GM18508 (cell line): ENCODE results near the gene BABAM2.

Source experiments
- ATAC-seq: cut with Tn5 transposase; IDR thresholded peaks from one replicate; pipeline ENCODE4 v1.9.1; 2021; ENCODE audit warnings: moderate number of reproducible peaks; ENCODE audit not compliant: insufficient read depth, unreplicated experiment

The BABAM2 gene

DNA sequence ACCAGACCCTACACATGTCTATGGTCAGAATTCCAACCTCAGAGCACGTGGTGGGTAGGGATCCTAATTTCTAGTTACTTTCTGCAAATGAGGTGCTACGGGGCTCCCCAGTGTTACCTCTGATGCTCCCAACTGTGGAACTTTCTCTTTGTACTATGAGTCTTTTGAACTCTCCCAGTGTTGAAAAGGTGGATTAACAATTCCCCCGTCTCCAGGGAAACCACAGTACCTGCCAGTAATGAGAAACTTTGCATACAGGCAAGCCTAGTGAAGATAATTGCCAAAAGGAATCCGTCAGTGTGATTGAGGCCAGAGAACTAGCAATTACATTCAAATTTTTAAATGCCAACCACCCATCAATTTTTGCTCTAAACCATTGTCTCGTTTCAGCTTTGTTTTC, 373.2 kb downstream of the BABAM2 start:
- ATAC-seq = no peak

DNA sequence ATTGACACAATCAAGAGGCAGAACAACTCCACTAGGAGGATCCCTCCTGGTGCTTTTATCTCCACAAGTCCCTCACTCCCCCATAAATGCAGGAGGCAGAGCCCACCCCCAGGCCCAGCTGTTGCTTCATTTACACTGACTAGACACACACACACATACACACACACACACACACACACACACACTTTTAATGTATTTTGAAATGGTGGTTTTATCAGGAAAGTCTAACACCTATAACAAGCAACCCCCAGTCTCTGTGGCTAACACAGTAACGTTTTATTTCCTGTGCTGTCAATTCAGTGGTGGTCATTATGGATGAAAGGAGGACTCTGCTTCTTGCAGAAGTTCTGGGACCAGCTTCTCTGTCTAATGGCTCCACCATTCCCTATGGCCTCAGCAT, 376.8 kb downstream of the BABAM2 start:
- ATAC-seq = no peak

DNA sequence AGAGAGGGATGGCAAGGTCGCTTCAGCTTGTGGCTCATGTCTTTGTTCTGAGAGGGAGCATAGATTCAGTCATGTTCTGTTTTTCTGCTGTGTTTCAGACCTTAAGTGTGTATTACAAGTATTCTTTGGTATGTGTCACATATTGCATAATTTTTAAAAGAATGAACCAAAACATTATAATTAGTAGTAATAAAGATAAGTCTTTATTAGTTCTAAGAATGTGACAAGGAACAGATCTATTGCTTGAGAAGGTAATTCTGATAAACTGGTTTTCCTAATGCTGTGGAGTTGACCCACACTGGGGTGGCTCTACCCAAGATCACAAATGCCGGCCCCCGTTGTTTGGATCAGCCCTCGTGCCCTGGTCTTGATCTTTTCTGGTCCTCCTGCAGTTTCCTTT, 377.9 kb downstream of the BABAM2 start:
- ATAC-seq = no peak

DNA sequence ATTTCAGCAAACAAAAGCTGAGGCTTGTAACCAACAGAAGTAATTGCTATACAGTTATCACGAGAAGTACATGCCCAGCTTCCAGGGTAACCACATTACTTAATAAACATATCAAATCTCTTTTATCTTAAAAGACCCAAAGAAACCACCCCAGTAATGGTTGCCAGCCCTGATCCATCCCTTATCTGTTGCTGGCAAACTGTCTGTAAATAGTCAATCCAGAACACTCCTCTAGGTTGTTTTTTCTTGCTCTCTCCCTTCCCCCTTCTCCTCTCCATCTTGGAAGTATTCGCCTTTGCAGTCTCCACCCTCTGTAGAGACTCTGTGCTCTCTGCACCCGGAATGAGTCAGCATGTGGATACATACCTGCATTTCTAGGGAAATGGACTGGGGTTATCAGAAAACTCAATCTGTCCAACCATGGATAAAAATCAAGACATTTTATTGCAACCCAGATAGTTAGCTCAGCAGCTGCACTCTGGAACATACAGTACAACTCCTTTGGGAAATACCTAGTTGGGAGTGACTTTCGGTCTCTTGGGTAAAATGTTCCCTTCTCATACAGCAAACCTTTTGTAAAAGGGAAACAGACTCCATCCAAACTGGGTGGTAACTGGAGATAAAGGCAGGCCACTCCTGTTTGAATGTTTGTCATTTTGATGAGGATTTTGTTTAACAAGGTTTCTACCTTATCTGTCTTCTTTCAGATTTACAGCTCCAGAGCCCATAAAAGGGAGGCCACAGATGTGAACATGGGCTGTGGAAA, 378.7 kb downstream of the BABAM2 start:
- no peak for ATAC-seq

DNA sequence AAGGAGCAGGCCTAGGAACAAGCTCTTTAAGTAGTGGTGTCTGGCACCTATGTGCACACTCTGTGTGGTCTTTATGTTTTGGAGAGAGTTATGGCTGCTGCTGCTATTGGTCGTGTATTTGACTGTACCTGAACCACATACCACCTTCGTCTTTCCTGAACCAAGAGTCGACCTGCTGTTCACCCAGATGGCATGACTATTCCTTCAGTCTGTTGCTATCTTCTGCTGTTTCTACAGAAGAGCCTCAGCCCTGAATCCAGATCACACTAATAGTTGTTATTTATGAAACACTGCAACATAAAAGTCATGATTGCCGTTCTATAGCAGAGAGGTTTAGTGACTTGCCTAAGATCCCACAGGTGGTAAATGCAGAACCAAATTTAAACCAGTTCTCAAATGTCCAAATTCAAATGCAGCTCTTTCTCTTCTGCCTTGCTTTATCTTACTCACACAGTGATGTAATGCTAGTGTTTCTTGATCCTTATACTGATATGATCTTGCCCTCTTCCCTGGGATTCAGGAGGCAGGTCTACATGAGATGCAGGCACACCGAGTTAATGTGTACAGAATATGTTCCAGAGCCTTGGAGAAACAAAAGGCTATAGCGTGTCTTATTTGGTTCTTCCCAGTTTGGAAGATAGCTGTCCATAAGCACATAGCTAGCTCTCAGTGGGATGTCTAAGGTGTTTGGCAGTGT, 380.1 kb downstream of the BABAM2 start:
- ATAC-seq = no peak

DNA sequence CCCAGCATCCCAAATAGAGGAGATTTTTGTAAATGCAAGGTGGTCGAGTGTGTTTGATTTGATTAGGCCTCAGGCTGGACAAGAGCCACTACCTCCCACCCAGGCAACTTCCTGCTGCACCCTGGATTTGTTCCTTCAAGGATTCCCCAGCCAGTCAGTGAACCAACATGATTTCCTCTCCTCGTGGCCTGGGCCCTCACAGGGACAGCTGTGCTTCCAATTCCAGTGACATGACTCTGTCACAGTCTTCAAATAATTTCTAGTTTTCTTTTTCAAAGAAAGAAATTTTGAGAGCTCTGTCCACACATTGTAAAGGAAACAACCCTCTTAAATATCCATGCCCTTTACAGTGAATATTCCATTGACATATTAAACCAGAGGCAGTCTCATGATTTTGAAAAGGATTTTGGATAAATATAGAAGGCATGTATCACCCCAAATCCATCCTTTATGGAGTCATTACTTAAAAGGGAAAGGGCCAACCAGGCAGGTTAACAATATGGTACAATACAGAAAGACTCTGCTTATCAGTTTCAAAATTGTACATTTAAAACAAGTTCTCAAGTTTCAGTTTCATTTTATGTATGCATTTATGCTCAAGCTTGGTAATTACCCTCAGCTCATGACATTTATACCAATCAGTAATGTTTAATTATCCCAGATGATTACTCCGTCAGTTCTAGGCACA, 380.8 kb downstream of the BABAM2 start:
- no peak for ATAC-seq

DNA sequence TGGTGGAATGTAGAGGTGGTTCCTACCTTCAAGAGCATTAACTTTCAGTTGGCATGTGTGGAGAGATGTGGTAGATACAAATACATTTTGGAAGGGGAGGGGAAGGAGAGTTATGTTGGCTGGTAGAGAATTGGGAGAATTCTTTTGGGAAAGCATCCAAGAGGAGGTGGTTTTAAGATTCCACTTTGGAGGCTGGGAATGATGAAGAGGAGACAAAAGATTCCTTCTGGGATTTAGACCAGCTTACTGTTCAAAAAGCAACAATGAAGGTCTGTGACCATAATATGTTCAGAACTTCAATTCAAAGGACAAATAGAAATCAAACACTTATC, 381.4 kb downstream of the BABAM2 start:
- no peak for ATAC-seq

DNA sequence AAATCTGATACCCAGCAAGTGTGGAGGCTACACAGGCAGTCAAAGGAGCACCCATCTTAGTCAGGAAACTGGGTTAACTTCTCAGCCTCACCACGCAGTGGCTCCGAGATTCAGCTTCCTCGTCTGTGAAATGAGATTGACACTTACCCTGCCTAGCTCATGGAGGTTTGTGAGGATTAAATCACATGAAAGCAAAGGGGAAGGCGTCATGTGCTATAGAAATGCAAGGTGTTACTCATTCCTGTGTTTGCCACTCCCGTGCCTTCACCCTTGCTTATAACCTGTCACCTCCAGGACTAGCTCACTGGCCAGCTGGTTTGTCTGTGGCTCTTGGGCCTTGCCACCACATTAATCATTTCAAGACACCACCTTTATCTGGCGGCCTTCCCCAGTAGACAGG, 383.2 kb downstream of the BABAM2 start:
- ATAC-seq = no peak

DNA sequence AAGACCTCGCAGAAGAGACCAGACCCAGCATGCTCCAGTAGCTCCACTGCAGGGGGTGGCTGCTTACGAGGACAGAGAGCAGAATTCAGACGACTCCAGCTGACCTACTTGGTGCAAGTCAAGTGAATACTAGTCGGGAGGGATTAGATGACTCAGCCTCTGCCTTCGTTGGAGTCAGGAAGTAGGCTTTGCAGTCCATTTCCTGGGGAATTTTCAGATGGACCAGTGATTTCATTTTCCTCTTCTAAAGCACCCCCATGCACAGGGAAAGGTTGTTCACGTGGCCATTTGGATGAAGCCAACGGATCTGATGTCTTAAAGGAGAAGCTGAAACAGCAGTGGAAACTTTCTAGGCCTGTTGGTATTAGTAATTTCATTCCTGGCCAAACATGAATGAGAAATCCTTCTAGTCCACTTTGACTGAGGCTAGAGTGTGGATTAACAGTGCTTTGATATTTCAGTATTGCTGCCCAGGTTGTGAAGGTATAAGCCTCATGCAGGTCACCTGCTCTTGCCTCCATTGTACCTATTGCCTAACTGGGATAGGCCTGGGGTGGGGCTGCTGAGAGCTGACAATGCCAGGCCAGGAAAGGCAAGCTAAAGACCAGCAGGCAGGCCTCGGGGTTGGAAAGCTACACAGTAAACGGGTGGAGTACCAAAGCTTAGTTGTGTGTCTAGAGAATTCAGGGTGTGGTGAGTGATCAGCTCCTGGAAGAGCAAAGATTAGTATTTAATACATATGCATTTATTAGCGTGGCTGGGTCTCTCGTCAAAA, 384.6 kb downstream of the BABAM2 start:
- ATAC-seq = no peak

DNA sequence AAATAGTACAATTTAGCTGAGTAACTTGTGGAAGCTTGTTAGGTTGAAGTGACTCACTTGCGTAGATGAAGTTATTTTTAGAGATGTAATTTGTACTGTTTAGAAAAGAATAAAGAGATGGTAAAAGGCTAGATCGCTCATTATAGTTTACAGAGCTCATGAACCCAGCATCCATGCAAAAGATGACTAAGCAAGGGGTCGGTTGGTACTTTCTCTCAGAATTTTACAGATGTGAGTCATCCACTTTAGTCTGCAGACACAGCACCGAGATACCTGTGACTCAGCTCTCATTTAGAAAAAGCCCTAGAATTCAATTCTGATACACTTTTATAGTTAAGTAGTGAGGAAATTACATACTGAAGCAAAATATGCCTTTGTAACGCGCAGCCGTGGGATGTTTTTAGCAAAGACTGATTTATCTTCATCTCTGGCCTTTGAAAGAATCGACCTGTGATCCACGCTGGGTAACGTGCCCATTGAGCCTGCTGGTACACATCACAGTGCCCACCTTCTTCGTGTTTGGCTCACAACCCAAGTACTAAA, 385.6 kb downstream of the BABAM2 start:
- peak; percentile 52 for ATAC-seq

DNA sequence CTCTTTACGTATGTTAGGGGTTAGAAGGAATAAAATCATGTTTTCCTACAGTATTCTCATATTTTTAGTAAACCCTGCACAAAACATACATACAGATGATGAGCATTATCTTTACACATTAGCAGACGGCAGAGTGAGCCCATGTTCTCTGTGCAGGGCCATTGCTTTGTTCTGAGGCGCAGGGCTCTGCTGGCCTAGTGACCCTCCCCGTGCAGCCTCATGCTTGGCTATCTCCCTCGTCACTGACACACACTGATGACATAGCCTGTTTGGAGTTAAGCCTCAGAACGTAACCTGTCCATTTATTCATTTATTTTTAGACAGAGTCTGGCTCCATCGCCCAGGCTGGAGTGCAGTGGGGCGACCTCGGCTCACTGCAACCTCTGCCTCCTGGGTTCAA, 386.3 kb downstream of the BABAM2 start:
- ATAC-seq = no peak

DNA sequence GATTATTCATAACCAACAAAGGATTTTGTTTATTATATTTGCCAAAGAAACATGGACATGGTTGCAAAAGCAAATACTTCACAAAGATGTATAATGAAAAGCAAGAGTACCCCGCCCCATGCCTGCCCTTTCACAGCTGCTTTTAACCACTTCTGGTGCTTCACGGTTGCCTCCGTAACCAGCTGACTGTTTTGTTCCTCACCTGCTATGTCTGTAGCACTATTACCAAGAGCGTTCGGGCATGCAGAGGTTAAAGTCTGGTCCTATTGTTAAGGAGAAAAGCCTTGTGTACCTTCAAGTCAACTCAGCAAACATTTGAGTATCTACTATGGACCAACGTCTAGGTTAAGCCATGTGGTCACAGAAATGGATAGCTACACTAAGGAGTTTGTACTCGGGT, 386.9 kb downstream of the BABAM2 start:
- ATAC-seq = no peak

DNA sequence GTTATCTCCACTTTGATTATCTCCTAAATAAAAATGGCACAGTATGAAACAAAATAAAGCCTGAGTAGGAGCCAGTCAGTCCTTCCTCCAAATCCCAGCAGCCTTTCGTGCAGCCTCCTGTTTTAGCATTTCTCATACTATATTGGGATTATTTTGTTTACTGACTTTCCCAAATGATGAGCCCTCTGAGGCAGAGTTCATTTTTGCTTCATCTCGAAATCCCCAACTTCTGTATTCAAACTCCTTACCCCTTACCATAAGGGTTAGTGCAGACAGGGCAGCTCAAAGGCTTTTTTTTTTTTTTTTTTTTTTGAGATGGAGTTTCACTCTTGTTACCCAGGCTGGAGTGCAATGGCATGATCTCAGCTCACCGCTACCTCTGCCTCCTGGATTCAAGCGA, 388.8 kb downstream of the BABAM2 start:
- no peak for ATAC-seq

DNA sequence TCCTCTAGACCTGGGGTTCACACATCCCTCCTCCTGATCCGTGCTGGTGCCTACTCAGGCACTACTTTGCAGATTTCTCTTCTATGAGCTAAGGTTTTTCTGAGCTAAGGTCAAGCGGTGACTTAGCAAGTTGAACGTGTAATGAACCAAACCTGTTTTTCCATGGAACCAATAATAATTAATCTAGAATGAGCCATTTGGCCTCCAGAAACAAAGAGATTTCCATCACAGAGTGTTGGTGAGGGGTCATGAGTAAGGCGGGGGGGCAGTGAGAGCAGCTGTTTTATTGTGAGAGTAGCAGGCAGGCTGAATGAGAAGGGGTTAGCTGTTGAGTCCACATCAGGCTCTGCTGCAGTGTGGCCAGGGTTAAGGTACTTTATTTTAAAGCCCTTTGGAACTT, 390.1 kb downstream of the BABAM2 start:
- no peak for ATAC-seq

DNA sequence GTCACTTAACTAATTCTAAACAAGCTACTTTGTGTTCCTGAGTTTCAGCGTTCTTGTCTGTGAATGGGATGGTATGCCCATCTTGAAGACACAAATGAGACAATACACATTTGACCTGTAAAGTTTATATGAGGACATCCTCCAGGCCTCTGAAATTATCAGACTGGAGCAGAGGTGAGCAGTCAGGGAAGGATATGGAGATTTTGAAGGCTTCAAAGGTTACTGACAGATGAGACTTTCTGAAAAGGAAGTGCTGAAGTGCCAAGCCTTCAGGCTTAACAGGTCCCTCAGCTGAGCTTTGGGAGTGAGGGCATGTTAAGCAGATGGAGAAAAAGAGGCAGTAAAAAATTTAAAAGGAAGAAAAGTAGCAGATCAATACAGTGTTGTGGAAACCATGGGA, 391.2 kb downstream of the BABAM2 start:
- no peak for ATAC-seq

DNA sequence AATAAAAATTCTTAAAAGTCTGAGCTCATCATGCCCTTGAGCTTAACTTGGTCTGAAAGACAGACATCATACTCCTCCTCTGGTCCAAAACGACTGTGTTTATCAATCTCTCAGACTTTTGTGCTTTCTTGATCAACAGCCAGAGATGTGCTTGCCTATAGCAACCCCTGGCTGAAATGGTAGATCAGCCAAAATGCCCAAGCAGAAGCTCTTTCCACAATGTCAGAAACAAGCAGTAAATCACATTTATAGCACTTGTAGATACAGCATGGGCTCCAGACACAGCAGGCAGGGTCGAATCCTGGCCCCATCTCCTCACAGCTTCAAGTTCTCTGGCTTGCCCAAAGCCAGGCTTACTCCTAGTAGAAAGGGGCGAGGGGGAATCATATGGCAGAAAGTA, 391.7 kb downstream of the BABAM2 start:
- no peak for ATAC-seq

DNA sequence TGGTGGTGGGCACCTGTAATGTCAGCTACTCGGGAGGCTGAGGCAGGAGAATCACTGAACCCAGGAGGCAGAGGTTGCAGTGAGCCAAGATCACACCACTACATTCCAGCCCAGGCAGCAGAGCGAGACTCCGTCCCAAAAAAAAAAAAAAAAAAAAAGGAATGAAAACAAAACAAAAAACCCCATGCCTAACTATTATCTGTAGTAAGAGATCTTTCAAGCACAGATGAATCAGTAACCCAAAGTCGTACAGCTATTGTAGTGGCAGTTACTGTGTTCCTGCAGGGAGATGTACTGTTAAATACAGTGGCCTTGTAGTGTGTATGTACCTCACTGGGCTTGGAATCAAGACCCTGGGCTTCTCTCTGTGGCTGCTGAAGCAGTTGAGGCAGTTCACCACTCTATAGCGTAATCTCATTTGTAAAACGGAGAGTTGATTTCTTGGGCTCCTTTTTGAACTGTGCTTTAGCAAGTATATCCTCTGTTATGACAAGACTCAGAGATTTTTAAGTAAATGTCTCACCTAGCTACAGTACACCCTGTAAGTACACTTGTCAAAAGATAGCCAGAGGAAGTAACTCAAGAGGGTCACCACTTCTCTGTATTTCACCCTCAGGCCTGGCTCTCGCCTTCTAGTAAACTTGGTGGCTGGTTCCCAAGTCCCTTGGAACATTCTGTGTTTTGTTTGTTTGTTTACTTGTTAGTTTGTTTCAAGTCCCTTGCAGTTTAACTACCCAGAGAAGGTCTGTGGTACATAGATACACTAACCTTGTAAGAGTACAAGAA, 392.5 kb downstream of the BABAM2 start:
- no peak for ATAC-seq

DNA sequence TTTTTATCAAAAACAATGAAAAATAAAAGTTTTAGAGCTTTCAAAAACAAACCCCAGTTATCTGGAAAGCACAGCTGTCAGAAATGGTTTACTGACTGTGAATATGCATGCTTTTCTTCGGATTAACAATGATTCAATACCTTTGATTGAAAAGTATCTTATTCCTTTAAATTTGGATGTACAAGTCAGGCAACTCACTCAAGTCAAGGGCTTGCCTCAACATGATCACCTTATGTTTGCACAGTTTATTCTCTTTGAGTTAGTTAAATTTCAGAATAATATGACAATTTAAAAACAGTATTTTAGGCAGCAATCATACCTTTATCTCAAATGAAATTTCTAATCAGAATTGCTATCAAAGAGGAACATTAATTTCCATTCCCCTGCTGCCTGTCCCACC, 393.3 kb downstream of the BABAM2 start:
- no peak for ATAC-seq

DNA sequence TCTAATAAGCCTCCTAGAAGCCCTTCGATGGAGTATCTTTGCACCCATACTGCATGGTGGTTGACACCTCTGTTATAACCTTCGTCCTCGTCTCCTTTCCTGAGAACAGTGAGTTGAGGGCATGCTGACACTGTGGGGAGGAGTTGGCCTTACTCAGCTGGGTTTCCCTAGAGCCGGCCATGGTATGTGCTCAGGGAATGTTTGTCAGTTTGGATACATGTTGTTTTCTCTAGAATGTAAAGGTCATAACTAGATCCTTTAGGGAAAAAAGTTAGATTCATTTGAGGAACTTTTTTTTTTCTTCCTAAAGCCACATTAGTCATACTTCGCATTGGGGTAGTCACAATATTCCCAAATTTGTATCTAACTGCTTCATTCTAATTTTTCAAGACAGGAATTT, 396.1 kb downstream of the BABAM2 start:
- ATAC-seq = no peak
